Smooth muscle cell (in vitro differentiated cells): ENCODE results near the gene ZNF711. TPM values are rescaled to one million over a fixed set of nuclear protein-coding genes. Genes with fewer than 3 reads are reported as not detected.

ENCODE experiments used
- DNase-seq: peaks from one replicate; lab custom pipeline; 2025; ENCODE audit not compliant: unreplicated experiment; lab: John Stamatoyannopoulos, UW
- H2AFZ ChIP-seq: fragments of 200-600 bp; sonication (generic); 2 replicates; pipeline ENCODE4 v1.6.0; 2016; ENCODE audit warnings: antibody characterized with exemption, low read depth, mild to moderate bottlenecking
- H3F3A ChIP-seq: fragments of 200-600 bp; sonication (generic); 2 replicates; pipeline ENCODE4 v1.6.0; 2017; ENCODE audit warnings: antibody characterized with exemption, low read depth
- H3K27ac ChIP-seq: fragments of 200-600 bp; sonication (generic); 2 replicates; pipeline ENCODE4 v1.5.1; 2016; ENCODE audit warnings: low read depth, mild to moderate bottlenecking
- H3K27me3 ChIP-seq: fragments of 200-600 bp; sonication (generic); 2 replicates; pipeline ENCODE4 v1.6.1; 2016; ENCODE audit warnings: low read depth, mild to moderate bottlenecking
- H3K36me3 ChIP-seq: fragments of 200-600 bp; sonication (generic); 2 replicates; pipeline ENCODE4 v1.5.1; 2016; ENCODE audit warnings: low read depth
- H3K4me1 ChIP-seq: fragments of 200-600 bp; sonication (generic); 2 replicates; pipeline ENCODE4 v1.5.1; 2016; ENCODE audit warnings: low read depth
- H3K4me2 ChIP-seq: fragments of 200-600 bp; sonication (generic); 2 replicates; pipeline ENCODE4 v1.6.0; 2016; ENCODE audit warnings: mild to moderate bottlenecking
- H3K4me3 ChIP-seq: fragments of 200-600 bp; sonication (generic); 2 replicates; pipeline ENCODE4 v1.5.1; 2016; ENCODE audit warnings: mild to moderate bottlenecking
- H3K79me2 ChIP-seq: fragments of 200-600 bp; sonication (generic); 2 replicates; pipeline ENCODE4 v1.6.0; 2016; ENCODE audit warnings: low read depth, mild to moderate bottlenecking
- H3K9ac ChIP-seq: fragments of 200-600 bp; sonication (generic); 2 replicates; pipeline ENCODE4 v1.6.0; 2016; ENCODE audit warnings: low read depth
- H3K9me3 ChIP-seq: fragments of 200-600 bp; sonication (generic); replicated peaks from 2 replicates; pipeline ENCODE4 v1.5.1; 2016; ENCODE audit warnings: low read depth
- H4K20me1 ChIP-seq: fragments of 200-600 bp; sonication (generic); 2 replicates; pipeline ENCODE4 v1.6.0; 2016; ENCODE audit warnings: low read depth
- WGBS: methylation state at CpG from one replicate; pipeline ENCODE4 v1.1.7; 2016; ENCODE audit warnings: low lambda C conversion rate; 5-methylcytosine and 5-hydroxymethylcytosine counted together
- polyA plus RNA-seq: library from polyadenylated mRNA; unstranded; fragments of >200 nt; fragmentation: Nextera tagmentation; extraction: Ambion mirVana; gene quantifications from 2 replicates; pipeline ENCODE4 v1.2.1, GENCODE V29; 2016
- total RNA-seq: library from RNA; depleted of rRNA; stranded (reverse); fragments of >200 nt; gene quantifications from 2 replicates; pipeline ENCODE4 v1.2.3, GENCODE V29; 2014
- TF ChIP-seq, protein P1 (sequence below): fragments of 200-600 bp; sonication (generic); IDR thresholded peaks from 2 replicates; pipeline ENCODE4 v1.5.1; 2017; ENCODE audit warnings: borderline replicate concordance, mild to moderate bottlenecking, antibody characterized with exemption; ENCODE audit not compliant: insufficient read depth, poor library complexity, severe bottlenecking

Gene ZNF711
- 21.2 and 35.7 TPM in 2 replicates for total RNA-seq
- 8.2 and 14.7 TPM in 2 replicates for polyA plus RNA-seq

- peaks cover 6% of the 10 kb centered on the region for H4K20me1 ChIP-seq
- DNase-seq, result peak; percentile 16
- H3K4me3 ChIP-seq, result peak within 1 kb of the TSS; percentile 67
- H3K9me3 ChIP-seq, result no peaks in the 10 kb centered on the region
- H3K4me1 ChIP-seq, result no peaks in the 10 kb centered on the region
- peaks cover 17% of the 10 kb centered on the region for H3K79me2 ChIP-seq
- H3K9ac ChIP-seq, result peak within 1 kb of the TSS; percentile 76
- peak within 1 kb of the TSS; percentile 68 for H3K27ac ChIP-seq
- peak within 1 kb of the TSS; percentile 79 for H2AFZ ChIP-seq
- peak within 1 kb of the TSS; percentile 82 for H3K4me2 ChIP-seq
- no peaks in the 10 kb centered on the region for H3K36me3 ChIP-seq
- TF ChIP-seq, protein P1, sequence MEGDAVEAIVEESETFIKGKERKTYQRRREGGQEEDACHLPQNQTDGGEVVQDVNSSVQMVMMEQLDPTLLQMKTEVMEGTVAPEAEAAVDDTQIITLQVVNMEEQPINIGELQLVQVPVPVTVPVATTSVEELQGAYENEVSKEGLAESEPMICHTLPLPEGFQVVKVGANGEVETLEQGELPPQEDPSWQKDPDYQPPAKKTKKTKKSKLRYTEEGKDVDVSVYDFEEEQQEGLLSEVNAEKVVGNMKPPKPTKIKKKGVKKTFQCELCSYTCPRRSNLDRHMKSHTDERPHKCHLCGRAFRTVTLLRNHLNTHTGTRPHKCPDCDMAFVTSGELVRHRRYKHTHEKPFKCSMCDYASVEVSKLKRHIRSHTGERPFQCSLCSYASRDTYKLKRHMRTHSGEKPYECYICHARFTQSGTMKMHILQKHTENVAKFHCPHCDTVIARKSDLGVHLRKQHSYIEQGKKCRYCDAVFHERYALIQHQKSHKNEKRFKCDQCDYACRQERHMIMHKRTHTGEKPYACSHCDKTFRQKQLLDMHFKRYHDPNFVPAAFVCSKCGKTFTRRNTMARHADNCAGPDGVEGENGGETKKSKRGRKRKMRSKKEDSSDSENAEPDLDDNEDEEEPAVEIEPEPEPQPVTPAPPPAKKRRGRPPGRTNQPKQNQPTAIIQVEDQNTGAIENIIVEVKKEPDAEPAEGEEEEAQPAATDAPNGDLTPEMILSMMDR, result no peak
- H3K27me3 ChIP-seq, result no peaks in the 10 kb centered on the region
- 51% methylated on average over 65 of the region's 65 CpGs for WGBS
- H3F3A ChIP-seq, result no peaks in the 10 kb centered on the region
Measured at GRCh38 chrX:85243761-85244449, at the start of gene ZNF711, which contains the start of gene SATL1. Gene ZNF711, plus strand, starts transcription at chrX:85243991. Its CDS starts 3,582 bp downstream, at chrX:85247573. Gene SATL1, minus strand, starts transcription at chrX:85243779. Its CDS starts 134,811 bp downstream, at chrX:85108968.

DNA sequence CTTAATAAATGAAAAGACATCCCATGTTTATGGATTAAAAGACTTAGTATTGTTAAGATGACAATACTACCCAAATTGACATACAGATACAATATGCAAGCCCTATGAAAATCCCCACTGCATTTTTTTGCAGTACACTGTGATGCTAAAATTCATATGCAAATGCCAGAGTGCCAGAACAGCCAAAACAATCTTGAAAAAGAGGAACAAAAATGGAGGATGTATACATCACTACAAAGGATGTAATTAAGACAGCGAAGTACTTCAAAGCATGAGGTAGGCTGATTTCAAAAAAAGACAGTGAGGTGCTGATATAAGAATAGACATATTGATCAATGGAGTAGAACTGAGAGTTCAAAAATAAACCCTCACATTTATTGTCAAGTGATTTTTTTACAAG, 47.5 kb upstream of the ZNF711 start:
- Histone ChIP-seq H3K36me3 (no peaks in the 10 kb centered on the region), H3K79me2 (no peaks in the 10 kb centered on the region), H3K4me1 (no peaks in the 10 kb centered on the region), H3K9ac (no peak overlapping the region), H3K27ac (no peak overlapping the region), H3K9me3 (no peaks in the 10 kb centered on the region), H3F3A (no peaks in the 10 kb centered on the region), H2AFZ (no peak overlapping the region), H3K4me2 (no peak overlapping the region), H3K4me3 (no peak overlapping the region), H3K27me3 (no peaks in the 10 kb centered on the region), H4K20me1 (no peaks in the 10 kb centered on the region)
- TF ChIP-seq, protein P1, result no peak
- 87% methylated on average over 1 of the region's 1 CpG for WGBS
- no peak for DNase-seq

- no peaks in the 10 kb centered on the region for H3K4me1 ChIP-seq
- no peak for DNase-seq
- H3K4me2 ChIP-seq, result no peak overlapping the region
- no peaks in the 10 kb centered on the region for H3F3A ChIP-seq
- no peaks in the 10 kb centered on the region for H3K79me2 ChIP-seq
- TF ChIP-seq, protein P1, result no peak
- H3K27ac ChIP-seq, result no peak overlapping the region
- H3K4me3 ChIP-seq, result no peak overlapping the region
- H4K20me1 ChIP-seq, result no peaks in the 10 kb centered on the region
- H3K27me3 ChIP-seq, result no peaks in the 10 kb centered on the region
- 91% methylated on average over 8 of the region's 8 CpGs for WGBS
- no peak overlapping the region for H2AFZ ChIP-seq
- H3K9ac ChIP-seq, result no peak overlapping the region
- no peaks in the 10 kb centered on the region for H3K36me3 ChIP-seq
- H3K9me3 ChIP-seq, result no peaks in the 10 kb centered on the region
Measured at GRCh38 chrX:85203461-85203970, 40.3 kb upstream of the ZNF711 start.
